Activated CD8-positive, alpha-beta memory T cell treated with anti-CD3 and anti-CD28 coated beads, Interleukin-2, amount 50 U/mL, for 1 hour (primary cell): ENCODE results near the gene RAF1.
"Not testable (repeated sequence)": the region's sequence is repeated elsewhere in the genome, so short reads cannot be mapped to it uniquely, and the experiment has no call there.

ENCODE experiments used
- DNase-seq: peaks from one replicate; pipeline ENCODE4 v3.0.0-alpha.2; 2020; ENCODE audit errors: extremely low read depth

Gene RAF1

GRCh38 chr3:12559520-12559919 is 104.4 kb downstream of the RAF1 start:
- DNase-seq, result no peak

GRCh38 chr3:12558706-12559105 is 105.2 kb downstream of the RAF1 start:
- DNase-seq, result no peak

GRCh38 chr3:12557473-12558100 is 106.3 kb downstream of the RAF1 start:
- DNase-seq, result no peak

- peak; percentile 29 for DNase-seq
Observed at GRCh38 chr3:12556690-12557472, 107.0 kb downstream of the RAF1 start, which contains the start of gene MKRN2. MKRN2 (plus strand) TSS chr3:12557087; CDS start chr3:12557151, 64 bp downstream.

GRCh38 chr3:12556314-12556689 is 107.6 kb downstream of the RAF1 start:
- no peak for DNase-seq

- no peak for DNase-seq
Observed at GRCh38 chr3:12553921-12554391, 110.0 kb downstream of the RAF1 start.

GRCh38 chr3:12549971-12550760 is 113.8 kb downstream of the RAF1 start:
- no peak for DNase-seq

GRCh38 chr3:12545473-12545791 is 118.5 kb downstream of the RAF1 start, which contains the start of gene MKRN2OS:
MKRN2OS (minus strand) TSS chr3:12545499; CDS start chr3:12545464, 35 bp downstream.
- no peak for DNase-seq

- no peak for DNase-seq
Observed at GRCh38 chr3:12544652-12545472, 119.1 kb downstream of the RAF1 start.

- DNase-seq, result not testable (repeated sequence)
Observed at GRCh38 chr3:12543497-12543896, 120.4 kb downstream of the RAF1 start.

- DNase-seq, result no peak
Observed at GRCh38 chr3:12541625-12542024, 122.3 kb downstream of the RAF1 start.

GRCh38 chr3:12536423-12536822 is 127.5 kb downstream of the RAF1 start:
- DNase-seq, result no peak
